KMS-11 (cell line): ENCODE results near the gene UBTD2.
A peak's percentile ranks its signal among the peaks of the same experiment; 100 is the strongest.

Experiments
- H2AFZ ChIP-seq: fragments of 200-600 bp; sonication (generic); 2 replicates; pipeline ENCODE4 v1.6.1; 2016; ENCODE audit warnings: antibody characterized with exemption, mixed run types, low read depth
- H3K27ac ChIP-seq: fragments of 200-600 bp; sonication (generic); 2 replicates; pipeline ENCODE4 v1.6.1; 2016; ENCODE audit warnings: mild to moderate bottlenecking, mixed run types
- H3K27me3 ChIP-seq: fragments of 200-600 bp; sonication (generic); 2 replicates; pipeline ENCODE4 v1.6.1; 2017; ENCODE audit warnings: mild to moderate bottlenecking, low read depth, mixed run types, moderate library complexity; ENCODE audit not compliant: insufficient read depth
- H3K36me3 ChIP-seq: fragments of 200-600 bp; sonication (generic); 2 replicates; pipeline ENCODE4 v1.6.1; 2017; ENCODE audit warnings: mild to moderate bottlenecking, mixed run types; ENCODE audit not compliant: insufficient read depth
- H3K4me1 ChIP-seq: fragments of 200-600 bp; sonication (generic); 2 replicates; pipeline ENCODE4 v1.6.1; 2016; ENCODE audit warnings: mild to moderate bottlenecking, low read depth, mixed run types; ENCODE audit not compliant: poor library complexity, severe bottlenecking
- H3K4me2 ChIP-seq: fragments of 200-600 bp; sonication (generic); 2 replicates; pipeline ENCODE4 v1.7.0; 2016; ENCODE audit warnings: mild to moderate bottlenecking, mixed run types
- H3K4me3 ChIP-seq: fragments of 200-600 bp; sonication (generic); IDR thresholded peaks from 2 replicates; pipeline ENCODE4 v1.6.1; 2017; ENCODE audit warnings: low read depth, low read length, mixed read lengths; ENCODE audit not compliant: insufficient read depth
- H3K79me2 ChIP-seq: fragments of 200-600 bp; sonication (generic); 2 replicates; pipeline ENCODE4 v1.6.1; 2016; ENCODE audit warnings: low read depth, mixed run types; ENCODE audit not compliant: insufficient read depth
- H3K9ac ChIP-seq: fragments of 200-600 bp; sonication (generic); 2 replicates; pipeline ENCODE4 v1.6.1; 2016; ENCODE audit warnings: mild to moderate bottlenecking, mixed run types
- H4K20me1 ChIP-seq: fragments of 200-600 bp; sonication (generic); 2 replicates; pipeline ENCODE4 v1.6.1; 2016; ENCODE audit warnings: mild to moderate bottlenecking, mixed run types; ENCODE audit not compliant: insufficient read depth
- CTCF ChIP-seq: fragments of 200-600 bp; sonication (generic); conservative IDR thresholded peaks from 2 replicates; pipeline ENCODE4 v1.6.1; 2017; ENCODE audit warnings: low read depth, mild to moderate bottlenecking, antibody characterized with exemption, low read length, moderate library complexity, mixed read lengths

Gene UBTD2

GRCh38 chr5:172177176-172177575 is 106.4 kb downstream of the UBTD2 start:
- Histone ChIP-seq H3K79me2 (no peaks in the 10 kb centered on the region), H3K4me3 (no peak overlapping the region), H3K27ac (no peak overlapping the region), H2AFZ (no peak overlapping the region), H3K36me3 (no peaks in the 10 kb centered on the region), H4K20me1 (no peaks in the 10 kb centered on the region), H3K27me3 (no peaks in the 10 kb centered on the region), H3K9ac (no peak overlapping the region), H3K4me1 (peaks cover 57% of the 10 kb centered on the region), H3K4me2 (no peak overlapping the region)
- TF ChIP-seq CTCF = no peak

GRCh38 chr5:172175263-172175719 is 108.3 kb downstream of the UBTD2 start:
- Histone ChIP-seq H2AFZ (peak overlapping the region; percentile 19; the same call in 1 of the 2 replicates), H3K4me1 (peaks cover 47% of the 10 kb centered on the region), H3K79me2 (no peaks in the 10 kb centered on the region), H3K36me3 (no peaks in the 10 kb centered on the region), H3K4me3 (no peak overlapping the region), H3K9ac (peak overlapping the region; percentile 30; the same call in 1 of the 2 replicates), H4K20me1 (no peaks in the 10 kb centered on the region), H3K4me2 (peak overlapping the region; percentile 91), H3K27me3 (no peaks in the 10 kb centered on the region), H3K27ac (peak overlapping the region; percentile 44)
- TF ChIP-seq CTCF = no peak

- Histone ChIP-seq H3K27me3 (no peaks in the 10 kb centered on the region), H3K4me3 (no peak overlapping the region), H3K4me2 (peak overlapping the region; percentile 91; the same call in 1 of the 2 replicates), H2AFZ (no peak overlapping the region), H3K4me1 (peaks cover 31% of the 10 kb centered on the region), H3K79me2 (no peaks in the 10 kb centered on the region), H3K27ac (no peak overlapping the region), H4K20me1 (no peaks in the 10 kb centered on the region), H3K9ac (no peak overlapping the region), H3K36me3 (no peaks in the 10 kb centered on the region)
- no peak for TF ChIP-seq CTCF
These were observed 109.9 kb downstream of the UBTD2 start for GRCh38 chr5:172173564-172174153.

GRCh38 chr5:172172912-172173563 is 110.5 kb downstream of the UBTD2 start:
- Histone ChIP-seq H3K4me3 (no peak overlapping the region), H3K4me2 (no peak overlapping the region), H3K27me3 (no peaks in the 10 kb centered on the region), H3K27ac (no peak overlapping the region), H4K20me1 (no peaks in the 10 kb centered on the region), H3K4me1 (peaks cover 25% of the 10 kb centered on the region), H2AFZ (no peak overlapping the region), H3K79me2 (no peaks in the 10 kb centered on the region), H3K36me3 (no peaks in the 10 kb centered on the region), H3K9ac (no peak overlapping the region)
- no peak for TF ChIP-seq CTCF
